Activated CD8-positive, alpha-beta memory T cell treated with anti-CD3 and anti-CD28 coated beads for 4 hours (primary cell): ENCODE data around the gene VENTX.

Experiments used
- DNase-seq, 2 donors: peaks; one replicate each; pipeline ENCODE4 v3.0.0-alpha.2; 2020; ENCODE audit warnings: low read depth in 2 of 2

Gene VENTX

GRCh38 chr10:133235265-133235855 is 2.3 kb upstream of the VENTX start:
- no peak for DNase-seq

GRCh38 chr10:133235932-133236331 is 1.7 kb upstream of the VENTX start:
- DNase-seq = no peak

- no peak for DNase-seq
These were observed 1.0 kb upstream of the VENTX start for GRCh38 chr10:133236401-133237240.

GRCh38 chr10:133237241-133237587 is 441 bp upstream of the VENTX start:
- DNase-seq = no peak

DNA sequence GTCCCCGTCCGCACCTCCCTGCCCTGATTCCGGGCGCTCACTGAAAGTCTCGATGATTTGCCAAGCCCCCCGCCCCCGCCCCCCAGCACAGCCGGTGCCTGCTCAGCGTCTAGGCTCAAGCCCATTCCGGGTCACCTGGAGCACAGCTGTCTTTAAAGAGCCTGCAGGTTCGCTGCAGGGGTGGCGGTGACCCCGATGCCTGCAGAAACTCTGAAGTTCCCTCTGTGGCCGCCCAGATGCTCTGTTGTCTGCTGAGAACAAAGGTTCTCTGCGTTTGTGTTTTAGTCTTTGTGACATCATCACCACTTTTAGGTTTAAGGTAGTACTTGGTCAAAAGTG is 780 bp downstream of the VENTX start:
- DNase-seq = no peak

DNA sequence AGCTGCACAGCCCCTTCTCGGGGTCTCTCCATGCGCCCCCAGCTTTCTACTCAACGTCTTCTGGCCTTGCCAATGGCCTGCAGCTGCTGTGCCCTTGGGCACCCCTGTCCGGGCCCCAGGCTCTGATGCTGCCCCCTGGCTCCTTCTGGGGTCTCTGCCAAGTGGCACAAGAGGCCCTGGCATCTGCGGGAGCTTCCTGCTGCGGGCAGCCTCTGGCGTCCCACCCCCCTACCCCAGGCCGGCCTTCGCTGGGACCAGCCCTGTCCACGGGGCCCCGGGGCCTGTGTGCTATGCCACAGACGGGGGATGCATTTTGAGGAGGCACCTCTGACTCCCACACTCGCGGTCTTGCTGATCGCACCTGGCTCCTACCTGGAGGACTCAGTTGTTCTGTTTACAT is 2.3 kb downstream of the VENTX start:
- DNase-seq = no peak

DNA sequence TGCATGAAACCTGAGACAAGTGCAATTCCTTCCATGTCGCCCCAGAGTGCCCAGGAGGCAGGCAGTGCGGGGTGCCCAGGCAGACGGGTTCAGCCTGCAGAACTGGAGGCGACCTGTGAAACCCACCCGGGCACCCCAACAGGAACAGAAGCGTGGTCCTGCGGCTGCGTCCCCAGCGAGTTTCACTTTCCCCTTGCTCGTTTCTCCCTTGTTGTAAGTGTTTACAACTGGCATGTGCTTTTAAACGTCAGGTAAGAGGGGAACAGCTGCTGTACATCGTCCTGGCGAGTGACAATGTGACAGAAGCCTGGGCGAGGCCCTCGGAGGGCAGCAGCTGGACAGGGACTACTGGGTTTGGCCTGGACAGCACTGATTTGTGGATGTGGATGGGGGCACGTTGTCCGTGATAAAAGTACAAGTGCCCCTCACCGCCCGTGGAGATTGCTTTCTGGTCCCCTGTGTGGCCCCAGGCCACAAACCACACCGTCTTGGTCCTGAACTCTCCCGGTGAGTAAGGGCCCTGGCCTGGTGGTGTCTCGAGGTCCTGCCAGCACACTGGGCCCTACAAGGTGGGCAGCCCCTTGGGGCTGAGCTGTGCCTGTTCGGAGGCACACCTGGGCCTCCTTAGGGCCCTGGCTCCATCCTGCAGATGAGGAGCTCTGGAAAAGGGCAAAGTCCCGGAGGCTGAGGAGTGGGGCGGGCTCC is 4.0 kb downstream of the VENTX start:
- no peak for DNase-seq

DNA sequence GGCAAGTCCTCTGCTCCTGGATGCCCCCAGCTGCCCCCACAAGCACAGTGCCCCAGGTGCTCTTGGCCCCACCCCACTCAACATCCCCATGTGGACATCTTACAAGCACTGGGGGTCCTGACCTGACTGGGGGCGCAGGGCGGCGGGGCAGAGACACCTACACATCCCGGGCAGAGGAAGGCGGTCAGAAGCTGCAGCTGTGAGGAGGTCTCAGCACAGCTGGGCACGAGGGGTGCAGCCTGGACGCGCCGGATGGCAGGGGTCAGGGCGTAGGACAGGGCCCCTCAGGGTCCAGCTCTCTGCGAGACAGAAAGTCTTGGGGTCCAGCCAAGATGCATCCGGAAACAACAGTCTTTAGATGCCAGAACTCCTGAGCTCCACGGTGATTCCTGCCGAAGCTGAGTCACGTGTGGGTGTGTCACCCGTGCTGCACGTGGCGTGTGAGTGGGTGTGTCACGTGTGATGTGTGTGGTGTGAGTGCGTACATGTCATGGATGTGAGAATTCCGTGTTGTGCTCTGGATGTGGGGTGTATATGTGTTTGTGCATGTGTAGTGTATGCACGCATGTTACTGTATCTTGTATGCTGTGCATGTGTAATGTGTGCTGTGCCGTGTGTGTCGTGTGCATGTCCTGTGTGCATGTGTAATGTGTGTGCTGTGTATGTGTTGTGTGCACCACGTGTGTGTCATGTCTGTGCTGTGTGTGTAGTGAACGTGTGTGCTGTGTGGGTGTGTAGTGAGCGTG is 5.1 kb downstream of the VENTX start:
- DNase-seq = no peak

- no peak for DNase-seq
These were observed 5.9 kb downstream of the VENTX start for GRCh38 chr10:133243593-133243992.

- DNase-seq = no peak
These were observed 8.0 kb downstream of the VENTX start for GRCh38 chr10:133245439-133246235.

GRCh38 chr10:133246236-133246626 is 8.6 kb downstream of the VENTX start:
- no peak for DNase-seq

- DNase-seq = no peak
These were observed 10.2 kb downstream of the VENTX start for GRCh38 chr10:133247681-133248333.

DNA sequence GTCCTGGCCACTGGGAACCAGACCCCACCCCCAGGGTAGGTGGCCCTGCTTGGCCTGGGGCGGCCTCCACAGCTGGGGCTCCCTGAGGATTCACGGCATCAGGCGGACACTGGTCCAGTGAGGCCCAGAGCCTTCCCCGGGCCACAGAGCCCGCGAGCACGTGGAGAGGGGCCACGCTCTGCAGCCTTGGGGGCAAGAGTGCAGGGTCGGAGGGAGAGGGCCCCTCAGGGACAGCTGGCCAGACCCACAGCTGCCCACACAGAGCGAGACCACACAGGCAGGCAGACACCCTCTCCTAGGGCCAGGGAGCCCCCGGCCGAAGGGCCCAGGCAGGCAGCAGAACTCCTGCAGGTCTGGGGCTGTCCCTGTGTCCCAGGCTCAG is 10.7 kb downstream of the VENTX start:
- no peak for DNase-seq

DNA sequence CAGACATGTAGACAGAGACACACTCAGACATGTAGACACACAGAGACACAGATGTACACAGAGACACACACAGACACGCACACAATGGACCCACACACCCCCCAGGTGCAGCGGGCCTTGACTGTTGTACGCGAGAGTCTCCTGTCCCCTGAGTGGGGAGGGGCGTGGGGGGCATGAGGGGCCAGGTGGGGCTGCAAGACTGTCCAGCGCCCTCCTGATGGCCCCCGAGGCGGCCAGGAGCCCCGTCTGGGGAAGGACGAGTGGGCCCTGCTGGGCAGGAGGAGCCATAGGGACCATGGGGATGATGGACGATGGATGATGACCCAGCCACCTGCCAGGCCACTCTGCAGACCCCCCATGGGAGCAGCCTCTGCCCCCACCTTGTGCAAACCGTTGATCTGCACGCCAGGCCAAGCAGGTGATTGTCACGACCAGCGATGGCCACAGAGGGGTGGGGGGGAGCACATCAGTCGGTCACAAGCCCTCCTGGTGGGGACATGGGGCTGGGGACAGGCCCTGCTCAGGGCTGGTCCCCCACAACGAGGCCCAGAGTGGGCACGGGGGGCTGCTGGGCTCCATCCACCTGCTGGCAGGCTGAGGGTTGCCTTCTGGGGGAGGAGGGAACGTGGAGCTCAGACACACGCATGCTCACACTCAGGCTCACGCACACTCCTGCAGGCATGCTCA is 11.6 kb downstream of the VENTX start:
- DNase-seq = no peak

DNA sequence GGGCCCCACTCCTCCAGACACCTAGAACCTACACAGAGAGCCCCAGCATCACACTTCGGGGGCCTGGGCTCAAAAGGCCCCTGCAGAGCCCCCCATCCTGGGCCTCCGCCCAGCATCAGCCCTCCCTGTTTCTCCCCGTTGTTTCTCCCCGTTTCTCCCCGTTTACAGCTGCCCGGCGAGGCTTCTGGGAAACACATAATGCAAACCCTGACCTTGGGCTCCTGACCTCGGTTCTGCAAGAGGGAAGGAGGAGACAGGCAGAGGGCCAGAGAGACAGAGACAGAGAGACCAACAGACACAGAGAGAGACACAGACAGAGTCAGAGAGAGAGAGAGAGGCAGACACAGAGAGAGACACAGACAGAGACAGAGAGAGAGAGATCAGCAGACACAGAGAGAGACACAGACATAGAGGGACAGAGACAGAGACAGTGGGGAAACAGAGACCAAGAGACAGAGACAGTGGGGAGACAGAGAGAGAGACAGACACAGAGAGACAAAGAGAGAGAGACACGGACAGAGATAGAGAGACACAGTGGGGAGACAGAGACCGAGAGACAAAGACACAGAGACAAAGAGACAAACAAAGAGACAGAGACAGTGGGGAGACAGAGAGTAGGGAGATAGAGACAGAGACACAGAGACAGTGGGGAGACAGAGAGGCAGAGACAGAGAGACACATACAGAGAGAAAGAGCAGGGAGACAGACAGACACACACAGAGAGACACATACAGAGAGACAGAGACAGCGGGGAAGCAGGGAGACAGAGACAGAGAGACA is 12.5 kb downstream of the VENTX start:
- DNase-seq = no peak

- no peak for DNase-seq
These were observed 13.9 kb downstream of the VENTX start for GRCh38 chr10:133251388-133252222.

DNA sequence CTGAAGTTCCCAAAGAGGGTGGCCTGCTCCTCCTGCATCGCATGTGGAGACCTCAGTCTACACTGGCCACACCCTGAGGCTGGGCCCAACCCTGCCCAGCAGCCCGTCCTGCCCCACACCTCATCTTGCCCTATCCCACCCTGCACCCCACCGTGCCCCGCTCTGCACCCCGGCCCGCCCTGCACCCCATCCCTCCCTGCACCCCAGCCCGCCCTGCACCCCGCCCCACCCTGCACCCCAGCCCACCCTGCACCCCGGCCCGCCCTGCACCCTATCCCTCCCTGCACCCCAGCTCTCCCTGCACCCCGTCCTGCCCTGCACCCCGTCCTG is 14.5 kb downstream of the VENTX start:
- DNase-seq = no peak

- DNase-seq = no peak
These were observed 15.8 kb downstream of the VENTX start for GRCh38 chr10:133253361-133253955.
